Measurements from ENCODE around the gene KCNMB1.

The KCNMB1 gene

GRCh38 chr5:170388818-170389549, at the start of gene KCNMB1:
TSS of gene KCNMB1 (minus strand) at chr5:170389367. CDS start at chr5:170385447, 3,920 bp downstream.
- peak; percentile 22 for DNase-seq

- no peak for DNase-seq
These were observed 49.4 kb upstream of the KCNMB1 start for GRCh38 chr5:170438581-170438980.

DNA sequence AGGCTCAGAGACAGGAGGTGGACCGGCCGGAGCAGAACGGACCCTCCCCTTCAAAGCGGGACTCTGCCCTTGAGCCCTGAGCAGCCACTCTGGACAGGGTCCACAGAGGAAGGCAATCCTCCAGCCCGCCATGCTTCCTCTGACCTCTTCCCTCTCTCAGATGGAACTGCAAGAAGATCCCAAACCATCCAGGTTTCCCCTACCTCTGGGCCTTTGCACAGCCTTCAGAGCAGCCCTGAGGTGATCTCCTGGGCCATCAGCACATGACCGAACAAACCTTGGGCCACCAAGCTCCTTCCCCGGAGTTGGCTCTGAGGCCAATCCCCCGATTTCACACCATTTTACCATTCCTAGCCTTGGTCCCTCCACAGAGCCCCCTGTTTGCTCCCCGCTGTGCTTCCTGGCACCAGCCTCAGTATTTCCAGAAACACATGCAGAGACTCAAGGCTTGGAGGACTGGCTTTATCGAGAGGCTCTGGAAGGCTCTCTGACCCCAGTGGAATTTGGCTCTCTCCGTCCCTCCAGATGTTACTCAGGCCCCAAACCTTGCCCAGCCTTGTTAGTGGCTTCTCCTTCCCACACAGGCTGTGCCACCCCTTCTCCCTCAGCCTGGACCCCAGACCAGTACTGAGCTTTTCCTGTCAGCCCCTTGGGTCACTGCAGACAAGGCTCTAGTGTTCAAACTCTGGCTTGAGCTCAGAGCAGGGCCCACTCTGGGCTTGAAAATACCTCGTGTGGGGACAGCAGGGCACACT, 48.6 kb upstream of the KCNMB1 start:
- no peak for DNase-seq

DNA sequence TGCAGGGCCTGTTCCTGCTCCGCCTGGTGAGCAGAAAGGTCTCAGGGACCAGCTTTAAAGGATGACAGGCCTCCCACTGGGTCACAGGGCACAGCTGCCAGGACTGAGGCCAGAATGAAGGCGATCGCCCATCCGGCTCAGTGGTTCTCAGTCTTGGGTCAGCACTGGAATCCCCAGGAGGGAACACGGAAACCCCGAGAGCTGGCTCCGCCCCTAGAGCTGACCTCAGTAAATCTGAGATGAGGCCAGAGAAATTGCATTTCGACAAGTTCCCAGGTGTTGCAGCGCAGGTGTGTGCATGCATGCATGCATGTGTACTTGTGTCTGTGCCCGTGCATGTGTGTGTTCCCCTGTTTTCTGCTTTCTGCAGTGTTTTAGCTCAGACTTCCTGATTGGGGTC, 47.2 kb upstream of the KCNMB1 start:
- no peak for DNase-seq

- no peak for DNase-seq
These were observed 45.9 kb upstream of the KCNMB1 start for GRCh38 chr5:170434966-170435605.

- no peak for DNase-seq
These were observed 43.5 kb upstream of the KCNMB1 start for GRCh38 chr5:170432669-170433068.

DNA sequence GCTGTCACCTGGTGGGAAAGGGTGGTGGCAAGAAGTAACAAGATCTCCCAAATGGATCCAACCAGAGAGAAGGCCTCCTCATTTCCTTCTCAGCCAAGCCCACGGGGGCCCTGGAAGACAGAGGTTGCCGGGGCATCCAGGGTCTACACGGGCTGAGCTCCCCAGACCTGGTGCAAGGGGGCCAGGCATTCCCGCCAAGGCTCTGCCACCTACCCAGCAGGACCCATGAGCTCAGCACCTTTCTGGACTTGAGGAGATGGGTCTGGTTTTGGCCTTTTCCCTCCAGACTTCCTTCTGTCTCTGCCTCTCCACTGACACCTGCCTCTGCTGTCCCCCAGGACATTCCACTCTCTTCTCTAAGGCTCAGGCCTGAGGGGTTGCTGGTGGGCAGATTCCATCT, 42.4 kb upstream of the KCNMB1 start:
- no peak for DNase-seq

DNA sequence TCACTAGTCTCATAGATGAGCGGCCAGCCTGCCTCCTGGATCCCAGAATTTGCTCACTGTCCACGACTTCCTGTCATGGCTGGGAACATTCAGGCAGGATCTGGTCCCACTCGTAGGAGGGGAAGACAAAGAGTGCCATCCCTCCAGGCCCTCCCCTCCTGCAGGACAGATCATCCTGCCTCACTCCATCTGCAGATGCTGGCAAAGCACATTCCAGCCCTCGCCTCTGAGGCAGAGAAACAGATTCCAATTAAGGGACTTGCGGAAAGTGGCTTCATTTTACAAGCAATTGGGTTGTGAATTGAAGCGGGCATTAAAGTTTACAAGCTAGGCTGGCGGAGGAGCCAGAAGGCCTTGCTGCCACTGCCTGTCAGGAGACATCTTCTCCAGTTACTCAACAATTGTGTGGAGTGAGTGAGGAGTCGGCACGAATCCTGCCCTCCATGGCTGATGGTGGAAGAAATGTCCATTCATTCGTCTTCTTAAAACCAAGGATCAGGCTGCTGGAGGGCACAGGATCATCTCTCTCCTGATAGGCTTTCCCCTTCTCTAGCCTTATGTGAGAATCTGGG, 41.8 kb upstream of the KCNMB1 start:
- DNase-seq, result no peak

GRCh38 chr5:170430256-170430655, 41.1 kb upstream of the KCNMB1 start:
- DNase-seq, result no peak

DNA sequence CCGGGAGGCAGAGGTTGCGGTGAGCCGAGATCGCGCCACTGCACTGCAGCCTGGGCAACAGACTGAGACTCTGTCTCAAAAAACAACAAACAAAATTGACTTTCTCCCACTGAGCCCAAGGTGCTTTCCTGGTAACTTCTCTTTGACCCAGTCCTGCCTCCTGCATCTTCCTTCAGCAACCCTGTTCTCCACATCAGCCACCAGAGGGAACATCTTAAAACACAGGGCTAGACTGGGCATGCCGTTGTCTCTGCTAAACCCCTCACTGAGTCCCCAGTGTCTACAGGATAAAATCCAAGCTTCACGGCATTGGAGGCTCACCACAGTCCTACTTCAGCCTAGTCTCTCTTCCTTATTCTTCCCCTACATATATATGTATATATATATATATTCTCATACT, 39.8 kb upstream of the KCNMB1 start:
- peak; percentile 12 for DNase-seq

GRCh38 chr5:170427672-170428236, 38.6 kb upstream of the KCNMB1 start:
- DNase-seq, result peak; percentile 53

- DNase-seq, result no peak
These were observed 37.6 kb upstream of the KCNMB1 start for GRCh38 chr5:170426786-170427185.

GRCh38 chr5:170426149-170426767, 37.1 kb upstream of the KCNMB1 start:
- DNase-seq, result no peak

GRCh38 chr5:170425731-170426130, 36.6 kb upstream of the KCNMB1 start:
- no peak for DNase-seq

- DNase-seq, result no peak
These were observed 35.5 kb upstream of the KCNMB1 start for GRCh38 chr5:170424629-170425028.

DNA sequence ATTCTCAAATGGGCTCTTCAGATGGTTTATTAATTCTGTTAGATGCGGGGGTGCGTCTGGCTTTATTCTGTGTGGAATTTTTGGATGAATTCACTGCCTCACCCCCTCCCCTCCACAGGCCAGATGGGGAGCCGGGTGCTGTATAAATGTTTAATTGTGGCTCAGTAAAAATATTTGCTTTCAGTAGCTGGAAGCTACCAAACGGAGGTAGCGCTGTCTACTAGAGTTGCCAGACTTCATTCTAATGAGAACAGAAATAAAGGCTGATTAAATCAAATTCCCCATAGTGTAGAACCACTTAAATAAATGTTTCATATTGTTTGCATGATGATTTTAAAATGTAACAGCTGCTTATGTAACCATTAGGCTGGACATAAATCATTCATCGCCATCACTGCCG, 34.5 kb upstream of the KCNMB1 start:
- no peak for DNase-seq

DNA sequence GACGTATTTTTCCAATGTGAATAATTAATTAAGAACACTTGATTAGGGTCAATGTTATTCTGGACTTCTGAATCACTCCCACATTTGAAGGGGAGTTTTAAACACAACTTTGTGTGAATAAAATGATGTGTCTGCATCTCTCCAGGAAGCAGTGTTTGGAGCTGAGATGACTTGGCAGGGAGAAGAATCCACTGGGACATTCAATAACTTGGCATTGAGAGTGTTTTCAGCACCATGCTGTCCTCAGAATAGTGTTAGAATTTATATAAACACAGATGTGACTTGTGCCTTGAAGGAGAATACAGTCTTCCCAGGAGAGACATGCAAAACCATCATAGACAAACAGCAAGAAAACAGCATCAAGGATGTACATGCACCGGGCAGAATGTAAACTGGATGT, 32.7 kb upstream of the KCNMB1 start:
- DNase-seq, result no peak

DNA sequence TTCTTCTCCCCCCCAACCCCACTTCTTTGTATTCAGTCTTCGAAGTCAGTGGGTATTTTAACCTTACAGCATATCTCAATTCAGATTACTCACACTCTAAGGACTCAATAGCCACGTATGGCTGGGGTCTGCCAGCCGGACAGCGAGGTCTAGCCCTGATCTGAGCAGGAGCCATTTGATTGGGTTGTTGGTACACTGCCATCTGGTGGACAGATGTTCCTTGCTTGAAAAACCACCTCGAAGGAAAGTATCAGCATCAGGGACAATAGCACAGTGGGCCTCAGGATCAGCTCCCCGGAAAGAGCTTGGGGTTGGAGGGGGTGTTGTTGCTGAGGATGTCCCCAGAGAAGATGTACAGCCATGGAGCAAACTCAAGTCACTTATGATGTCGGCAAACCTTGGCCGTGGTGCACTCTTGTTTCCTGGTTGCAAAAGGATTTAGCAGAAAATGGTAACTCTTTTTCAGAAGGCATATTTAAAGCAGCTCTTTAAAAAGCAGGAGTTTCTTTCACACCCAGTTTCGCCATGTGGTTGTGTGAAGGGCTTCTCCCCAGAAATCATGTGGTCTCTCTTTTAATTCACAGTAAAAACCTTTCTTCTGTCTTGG, 31.7 kb upstream of the KCNMB1 start:
- peak; percentile 57 for DNase-seq

- DNase-seq, result no peak
These were observed 30.5 kb upstream of the KCNMB1 start for GRCh38 chr5:170419643-170420042.

DNA sequence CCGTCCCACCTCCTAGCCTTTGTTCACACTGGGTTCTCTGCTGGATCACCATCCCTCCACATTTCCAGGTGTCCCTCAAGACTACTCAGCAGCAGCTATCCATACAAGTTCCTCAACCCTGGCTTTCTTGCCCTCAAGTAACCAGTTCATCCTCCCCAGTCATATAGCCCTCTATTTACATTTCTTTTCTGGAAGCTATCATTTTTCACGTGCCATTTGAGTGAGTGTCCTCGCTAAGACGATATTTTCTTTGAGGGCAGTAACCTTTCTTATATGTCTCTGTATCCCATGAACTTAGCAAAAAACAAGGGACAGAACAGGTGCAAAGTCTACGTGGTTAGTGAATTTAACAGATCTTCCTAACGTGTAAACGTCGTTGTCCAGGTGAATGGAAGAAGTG, 29.6 kb upstream of the KCNMB1 start:
- DNase-seq, result no peak

- no peak for DNase-seq
These were observed 27.4 kb upstream of the KCNMB1 start for GRCh38 chr5:170416526-170416925.

DNA sequence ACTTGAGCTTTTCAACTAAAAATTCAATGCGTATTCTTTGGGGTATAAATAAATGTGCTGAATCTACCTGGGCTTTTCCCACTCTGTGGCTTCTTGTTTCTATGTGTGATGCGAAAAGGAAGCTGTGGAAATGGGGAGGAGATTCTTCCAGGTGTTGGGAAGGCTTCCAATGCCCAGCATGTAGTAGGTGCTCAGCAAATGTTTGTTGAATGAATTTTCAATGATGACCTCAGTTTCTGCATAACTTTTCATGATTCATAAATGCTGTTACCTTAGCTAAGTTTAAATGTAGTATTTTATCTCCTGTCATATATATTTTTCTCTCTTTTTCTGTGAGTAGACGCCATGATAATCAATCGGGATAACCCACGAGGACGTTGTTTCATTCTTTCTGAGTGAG, 25.6 kb upstream of the KCNMB1 start:
- no peak for DNase-seq
